Left lung (tissue), 10 donors: ENCODE measurements around the gene FLNA. TPM values are rescaled to one million over a fixed set of nuclear protein-coding genes. Genes with fewer than 3 reads are reported as not detected.

Experiments
- ATAC-seq: fragments of 200-7000 bp; cut with Tn5 transposase; one replicate; pipeline ENCODE4 v1.9.1; 2020; ENCODE audit warnings: moderate library complexity
- DNase-seq, 4 donors: peaks; one replicate each; pipeline ENCODE4 v3.0.0-alpha.2; 2013 to 2020
- H3K27ac ChIP-seq, 2 donors: fragments of 200-600 bp; sonication (generic) in 1 of 2; one replicate each; pipeline versions ENCODE4 v1.5.0 to v1.8.0; 2020 to 2021
- H3K27me3 ChIP-seq, 2 donors: fragments of 200-600 bp; sonication (generic) in 1 of 2; one replicate each; pipeline versions ENCODE4 v1.5.0 to v1.8.0; 2020 to 2021
- H3K36me3 ChIP-seq, 2 donors: fragments of 200-600 bp; sonication (generic) in 1 of 2; one replicate each; pipeline versions ENCODE4 v1.5.0 to v1.8.0; 2020 to 2021
- H3K4me1 ChIP-seq, 2 donors: fragments of 200-600 bp; one replicate each; pipeline ENCODE4 v1.8.0; 2021
- H3K4me3 ChIP-seq, 2 donors: fragments of 200-600 bp; sonication (generic) in 1 of 2; one replicate each; pipeline versions ENCODE4 v1.5.0 to v1.8.0; 2020 to 2021; ENCODE audit warnings: mild to moderate bottlenecking in 1 of 2
- H3K9me3 ChIP-seq, 2 donors: fragments of 200-600 bp; sonication (generic) in 1 of 2; one replicate each; pipeline versions ENCODE4 v1.5.0 to v1.8.0; 2020 to 2021
- CTCF ChIP-seq, 2 donors: fragments of 200-600 bp; sonication (generic) in 1 of 2; IDR thresholded peaks; one replicate each; pipeline versions ENCODE4 v1.5.0 to v1.8.0; 2021; ENCODE audit warnings: antibody characterized with exemption in 2 of 2
- intact Hi-C, 2 donors: fragments of 100-400 bp; cut with DNase I; formaldehyde crosslinking; loops; one replicate each; pipeline versions ENCODE4 v1.11.2 to v1.14.2; 2022
- polyA plus RNA-seq, 6 donors: library from polyadenylated mRNA; unstranded; fragments of 120-200 nt; gene quantifications; one replicate each; pipeline ENCODE4 v1.2.1, GENCODE V29; 2013; ENCODE audit not compliant: insufficient read length in 6 of 6
- total RNA-seq, 2 donors: library from RNA; stranded (reverse); fragmentation: NEBNext Ultra II Directional; extraction: Animal tissue kit (Norgen Biotek cat#: 25700); gene quantifications; one replicate each; pipeline ENCODE4 v1.2.1, GENCODE V29; 2021
- donor health status: DM: no; HTN: yes; CAD: no.
- donor health status: DM: no; HTN: no; CAD: no.

FLNA gene
- total and polyA plus RNA-seq, 8 donors: 434 to 1,793 (median 576) TPM

GRCh38 chrX:154355094-154355775 is 19.2 kb downstream of the FLNA start:
- no peak overlapping the region for H3K4me3 ChIP-seq
- no peaks in the 10 kb centered on the region for H3K27me3 ChIP-seq
- peaks cover 0 to 100% of the 10 kb centered on the region in 2 donors for H3K36me3 ChIP-seq
- DNase-seq: peak in 2 of 4 donors; percentile 81 to 86
- no peaks in the 10 kb centered on the region for H3K9me3 ChIP-seq
- TF ChIP-seq CTCF (IDR thresholded peaks at IDR 0.05): no peak
- intact Hi-C loops: no loop called here
- H3K4me1 ChIP-seq: peaks cover 0 to 23% of the 10 kb centered on the region in 2 donors
- peak; percentile 72 for ATAC-seq
- peak overlapping the region; percentile 13 to 59 for H3K27ac ChIP-seq

- no peak for ATAC-seq
- DNase-seq: no peak
- Histone ChIP-seq H3K27ac (peak overlapping the region; percentile 23 to 53), H3K4me1 (peaks cover 0 to 23% of the 10 kb centered on the region in 2 donors), H3K4me3 (no peak overlapping the region), H3K27me3 (no peaks in the 10 kb centered on the region), H3K36me3 (peaks cover 0 to 100% of the 10 kb centered on the region in 2 donors), H3K9me3 (no peaks in the 10 kb centered on the region)
- no peak for TF ChIP-seq CTCF (IDR thresholded peaks at IDR 0.05)
- intact Hi-C loops: no loop called here
Measured at GRCh38 chrX:154354516-154354915, 19.9 kb downstream of the FLNA start.

GRCh38 chrX:154354013-154354412 is 20.4 kb downstream of the FLNA start:
- TF ChIP-seq CTCF (IDR thresholded peaks at IDR 0.05): no peak
- H3K36me3 ChIP-seq: peaks cover 0 to 100% of the 10 kb centered on the region in 2 donors
- intact Hi-C loops: no loop called here
- DNase-seq (no peak), ATAC-seq (no peak)
- H3K27me3 ChIP-seq: no peaks in the 10 kb centered on the region
- no peak overlapping the region for H3K27ac ChIP-seq
- no peak overlapping the region for H3K4me3 ChIP-seq
- no peaks in the 10 kb centered on the region for H3K9me3 ChIP-seq
- H3K4me1 ChIP-seq: peaks cover 0 to 23% of the 10 kb centered on the region in 2 donors

GRCh38 chrX:154353172-154353843 is 21.1 kb downstream of the FLNA start:
- no peak overlapping the region for H3K27ac ChIP-seq
- intact Hi-C loops: no loop called here
- peaks cover 0 to 100% of the 10 kb centered on the region in 2 donors for H3K36me3 ChIP-seq
- ATAC-seq: no peak
- no peaks in the 10 kb centered on the region for H3K9me3 ChIP-seq
- H3K4me3 ChIP-seq: no peak overlapping the region
- peaks cover 0 to 21% of the 10 kb centered on the region in 2 donors for H3K4me1 ChIP-seq
- no peak for DNase-seq
- no peaks in the 10 kb centered on the region for H3K27me3 ChIP-seq
- TF ChIP-seq CTCF (IDR thresholded peaks at IDR 0.05): no peak

GRCh38 chrX:154352466-154352865 is 22.0 kb downstream of the FLNA start:
- Histone ChIP-seq H3K27ac (no peak overlapping the region), H3K27me3 (no peaks in the 10 kb centered on the region), H3K4me3 (no peak overlapping the region), H3K9me3 (no peaks in the 10 kb centered on the region), H3K4me1 (peaks cover 0 to 20% of the 10 kb centered on the region in 2 donors), H3K36me3 (peaks cover 0 to 95% of the 10 kb centered on the region in 2 donors)
- intact Hi-C loops: no loop called here
- no peak for TF ChIP-seq CTCF (IDR thresholded peaks at IDR 0.05)
- DNase-seq (no peak), ATAC-seq (no peak)
